Adrenal gland (tissue), 5 donors: ENCODE results near the gene MED25.

Experiments used
- POLR2A ChIP-seq, 2 donors: fragments of 450-650 bp; IDR thresholded peaks; one replicate each; pipeline ENCODE4 v1.6.1; 2017; ENCODE audit warnings: antibody characterized with exemption in 2 of 2, mild to moderate bottlenecking in 2 of 2, moderate library complexity in 1 of 2
- TF ChIP-seq, protein P1 (sequence below), 6 experiments: fragments of 450-650 bp in 4 of 6; fragments of 200-600 bp in 2 of 6; sonication (generic) in 1 of 6; IDR thresholded peaks; 1 replicate in 5 of 6; 2 replicates in 1 of 6; pipeline versions ENCODE4 v1.5.1 to v1.8.0; 2016 to 2021; ENCODE audit warnings: antibody characterized with exemption in 6 of 6, mild to moderate bottlenecking in 2 of 6, moderate library complexity in 1 of 6
- donor health status: DM: no; HTN: no; CAD: no.

DNA sequence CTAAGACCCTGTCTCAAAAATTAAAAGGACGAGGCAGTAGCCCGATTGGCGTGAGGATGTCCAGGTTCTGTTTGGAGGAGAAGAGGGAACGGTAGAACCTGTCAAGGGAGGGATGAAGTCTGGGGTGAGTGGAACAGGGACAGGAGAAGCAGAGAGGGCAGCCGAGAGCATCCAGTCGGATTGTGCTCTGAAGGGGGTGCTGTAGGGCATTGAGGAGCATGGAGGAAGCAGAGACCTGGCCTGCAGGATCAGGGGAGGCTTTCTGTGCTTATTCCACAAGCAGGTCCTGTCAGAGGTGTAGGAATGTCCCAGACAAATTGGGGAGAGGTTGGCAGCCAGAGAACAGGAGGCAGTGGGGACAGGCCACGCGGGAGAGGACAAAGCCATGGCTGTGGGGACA is 37.2 kb upstream of the MED25 start:
- TF ChIP-seq, protein P1, sequence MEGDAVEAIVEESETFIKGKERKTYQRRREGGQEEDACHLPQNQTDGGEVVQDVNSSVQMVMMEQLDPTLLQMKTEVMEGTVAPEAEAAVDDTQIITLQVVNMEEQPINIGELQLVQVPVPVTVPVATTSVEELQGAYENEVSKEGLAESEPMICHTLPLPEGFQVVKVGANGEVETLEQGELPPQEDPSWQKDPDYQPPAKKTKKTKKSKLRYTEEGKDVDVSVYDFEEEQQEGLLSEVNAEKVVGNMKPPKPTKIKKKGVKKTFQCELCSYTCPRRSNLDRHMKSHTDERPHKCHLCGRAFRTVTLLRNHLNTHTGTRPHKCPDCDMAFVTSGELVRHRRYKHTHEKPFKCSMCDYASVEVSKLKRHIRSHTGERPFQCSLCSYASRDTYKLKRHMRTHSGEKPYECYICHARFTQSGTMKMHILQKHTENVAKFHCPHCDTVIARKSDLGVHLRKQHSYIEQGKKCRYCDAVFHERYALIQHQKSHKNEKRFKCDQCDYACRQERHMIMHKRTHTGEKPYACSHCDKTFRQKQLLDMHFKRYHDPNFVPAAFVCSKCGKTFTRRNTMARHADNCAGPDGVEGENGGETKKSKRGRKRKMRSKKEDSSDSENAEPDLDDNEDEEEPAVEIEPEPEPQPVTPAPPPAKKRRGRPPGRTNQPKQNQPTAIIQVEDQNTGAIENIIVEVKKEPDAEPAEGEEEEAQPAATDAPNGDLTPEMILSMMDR (IDR thresholded peaks at IDR 0.05): no peak
- TF ChIP-seq POLR2A (IDR thresholded peaks at IDR 0.05): no peak
